ENCODE results near the gene SH3GL2.

DNA sequence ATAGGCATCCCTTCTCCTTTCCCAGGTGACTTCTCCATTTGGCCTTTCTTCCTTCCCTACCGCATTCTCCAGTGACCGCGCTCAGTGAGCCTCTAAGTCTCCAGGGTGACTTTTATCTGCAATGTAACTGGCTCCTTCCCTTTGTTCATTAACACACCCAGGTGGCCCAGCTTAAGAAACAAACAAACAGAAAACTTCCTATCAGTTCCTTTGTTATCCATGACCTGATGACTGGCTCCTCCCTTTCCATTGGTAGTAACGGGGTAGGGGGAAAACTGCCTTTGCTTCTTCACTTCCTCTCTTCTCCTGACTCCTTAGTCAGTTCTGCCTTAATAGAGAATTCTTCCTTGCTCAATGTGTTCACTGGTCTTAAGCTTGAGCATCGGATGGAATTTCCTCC, 7.0 kb upstream of the SH3GL2 start:
- no peak for TF ChIP-seq POLR2A (IDR thresholded peaks at IDR 0.05; ENCODE audit: low read depth, low read length)
- TF ChIP-seq POLR2AphosphoS5 (IDR thresholded peaks at IDR 0.05; ENCODE audit: low read depth, low read length) = no peak
- TF ChIP-seq TAF1 (IDR thresholded peaks at IDR 0.05; ENCODE audit: borderline replicate concordance, low read depth, low read length) = no peak
